Heart left ventricle (tissue), 16 donors: ENCODE measurements around the gene HIC1. TPM values are rescaled to one million over a fixed set of nuclear protein-coding genes. Genes with fewer than 3 reads are reported as not detected.

Experiments used
- ATAC-seq, 4 donors: fragments of 200-7000 bp; cut with Tn5 transposase; one replicate each; pipeline ENCODE4 v1.9.1; 2020 to 2022; ENCODE audit warnings: moderate library complexity in 4 of 4, mild to moderate bottlenecking in 3 of 4, moderate number of reproducible peaks in 1 of 4
- DNase-seq, 5 donors: peaks; one replicate each; pipeline ENCODE4 v3.0.0-alpha.2; 2020
- H3K27ac ChIP-seq, 12 donors: fragments of 200-600 bp; sonication (generic) in 4 of 12; one replicate each; pipeline versions ENCODE4 v1.5.0 to v1.8.0; 2016 to 2022; ENCODE audit warnings: mild to moderate bottlenecking in 2 of 12
- H3K27me3 ChIP-seq, 9 donors: fragments of 200-600 bp; sonication (generic) in 2 of 9; one replicate each; pipeline versions ENCODE4 v1.5.1 to v1.8.0; 2016 to 2022; ENCODE audit warnings: mild to moderate bottlenecking in 3 of 9
- H3K36me3 ChIP-seq, 9 donors: fragments of 200-600 bp; sonication (generic) in 2 of 9; one replicate each; pipeline versions ENCODE4 v1.5.0 to v1.8.0; 2018 to 2022; ENCODE audit warnings: mild to moderate bottlenecking in 2 of 9
- H3K4me1 ChIP-seq, 12 donors: fragments of 200-600 bp; sonication (generic) in 4 of 12; one replicate each; pipeline versions ENCODE4 v1.5.0 to v1.8.0; 2016 to 2022; ENCODE audit warnings: mild to moderate bottlenecking in 3 of 12
- H3K4me3 ChIP-seq, 12 donors: fragments of 200-600 bp; sonication (generic) in 4 of 12; one replicate each; pipeline versions ENCODE4 v1.5.0 to v1.8.0; 2017 to 2022; ENCODE audit warnings: mild to moderate bottlenecking in 9 of 12, moderate library complexity in 4 of 12
- H3K9me3 ChIP-seq, 12 donors: fragments of 200-600 bp; sonication (generic) in 4 of 12; one replicate each; pipeline versions ENCODE4 v1.5.0 to v1.8.0; 2016 to 2022; ENCODE audit warnings: mild to moderate bottlenecking in 1 of 12
- POLR2A ChIP-seq, 2 donors: fragments of 450-650 bp; IDR thresholded peaks; one replicate each; pipeline ENCODE4 v1.6.1; 2017; ENCODE audit warnings: antibody characterized with exemption in 2 of 2, mild to moderate bottlenecking in 2 of 2, moderate library complexity in 2 of 2
- WGBS, 4 donors: extraction: QIAGEN DNeasy Blood & Tissue Kit in 2 of 4; methylation state at CpG; one replicate each; pipeline versions ENCODE4 v1.1.5 to v1.1.7; 2013 to 2018; 5-methylcytosine and 5-hydroxymethylcytosine counted together
- intact Hi-C, 10 donors: fragments of 100-400 bp; cut with DNase I; formaldehyde crosslinking; loops; one replicate each; pipeline versions ENCODE4 v1.11.1 to v1.14.2; 2022
- polyA plus RNA-seq, 2 donors: library from polyadenylated mRNA; stranded (reverse); fragments of 200-250 nt; gene quantifications; one replicate each; pipeline ENCODE4 v1.2.3, GENCODE V29; 2013
- total RNA-seq, 9 donors: library from RNA; depleted of rRNA in 2 of 9; stranded (reverse); fragments of >200 nt in 2 of 9; fragmentation: NEBNext Ultra II Directional in 3 of 9; extraction: Animal tissue kit (Norgen Biotek cat#: 25700) in 3 of 9; gene quantifications; one replicate each; pipeline versions ENCODE4 v1.1.0 to v1.2.4, GENCODE V29; 2016 to 2023
- TF ChIP-seq, protein P1 (sequence below), 12 donors: fragments of 200-600 bp; sonication (generic) in 4 of 12; IDR thresholded peaks; one replicate each; pipeline versions ENCODE4 v1.5.0 to v1.8.0; 2018 to 2022; ENCODE audit warnings: antibody characterized with exemption in 12 of 12, mild to moderate bottlenecking in 5 of 12
- donor health status: ischemic (EF 13 %, LVEDD 7.1; RV severe dilation, severe dysfunction).
- donor health status: healthy with polysubstance abuse.
- donor health status: DM: no; HTN: yes; CAD: no.
- donor health status: DM: no; HTN: no; CAD: no.
- donor health status: ischemic (EF 25% LVEDD 6.9; RV normal size, moderate dysfunction).
- donor health status: ischemic (EF 25% LVEDD 5.7; RV mildly dilated, moderate dysfunction).
- donor health status: healthy.
- donor health status: DM: yes; HTN: yes; CAD: no.
- donor health status: ischemic (EF 35%, LVEDD 5.7; RV mildly dilated, moderate dysfunction).
- donor health status: nonischemic (EF 11% LVEDD 7.7; RV severe dilation, severe dysfunction).
- donor health status: DM: yes; HTN: yes; CAD: no.
- donor health status: PGD.
- donor health status: ischemic (EF 29% LVEDD 5.4; RV normal size, mild dysfunction).
- donor health status: nonischemic (EF 23%, LVEDD 6.1; RV moderate dilation, normal function).

HIC1 gene
- total and polyA plus RNA-seq, 11 donors, result 8.3 to 29.6 (median 14.2) TPM

DNA sequence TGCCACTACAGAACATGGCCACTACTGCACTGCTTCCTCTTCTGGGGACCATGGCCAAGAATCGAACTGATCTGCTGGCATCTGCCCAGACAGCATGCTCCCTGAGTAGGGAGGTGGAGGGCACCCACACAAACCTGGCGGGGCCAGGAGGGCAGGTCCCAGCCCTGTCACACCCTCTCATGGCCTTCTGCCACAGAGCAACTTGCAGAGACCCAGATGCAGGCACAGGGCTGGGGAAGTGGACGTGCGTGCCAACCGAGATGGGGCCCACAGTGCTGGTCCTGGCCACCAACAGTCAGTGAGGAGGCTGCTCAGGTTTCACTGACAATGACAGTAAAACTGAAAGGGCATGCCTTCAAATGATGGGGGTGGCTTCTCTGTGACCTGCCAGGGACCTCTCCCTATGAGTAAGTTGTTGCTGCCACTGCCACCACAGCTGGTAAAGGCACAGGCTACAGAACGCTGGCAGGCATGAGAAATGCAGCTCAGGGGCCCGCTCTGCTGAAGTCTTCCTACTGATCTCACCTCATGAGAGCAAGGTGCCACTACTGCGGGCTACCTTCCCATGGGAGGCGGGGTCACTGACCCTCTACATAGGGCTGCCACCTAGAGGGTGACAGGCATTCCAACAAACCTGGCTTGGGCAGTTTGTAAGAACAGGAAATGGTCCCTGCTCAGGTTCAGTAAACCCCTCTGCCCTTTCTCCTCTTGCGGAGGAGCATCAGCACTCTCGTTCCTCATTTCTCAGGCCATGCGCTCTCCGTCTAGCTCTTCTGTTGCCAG, 15.5 kb downstream of the HIC1 start:
- H3K27ac ChIP-seq, result peak overlapping the region; percentile 66 to 98 (median 86)
- no peaks in the 10 kb centered on the region for H3K9me3 ChIP-seq
- DNase-seq (no peak), ATAC-seq (no peak)
- H3K4me1 ChIP-seq, result peaks cover 12 to 93% (median 75%) of the 10 kb centered on the region in 12 donors
- peaks cover 0 to 26% (median 4%) of the 10 kb centered on the region in 9 donors for H3K36me3 ChIP-seq
- 85 to 88% (median 86%) methylated on average over 13 of the region's 13 CpGs for WGBS, 4 donors
- H3K27me3 ChIP-seq, result no peaks in the 10 kb centered on the region
- H3K4me3 ChIP-seq, result no peak overlapping the region
- intact Hi-C loops, result no loop called here
- TF ChIP-seq, protein P1, sequence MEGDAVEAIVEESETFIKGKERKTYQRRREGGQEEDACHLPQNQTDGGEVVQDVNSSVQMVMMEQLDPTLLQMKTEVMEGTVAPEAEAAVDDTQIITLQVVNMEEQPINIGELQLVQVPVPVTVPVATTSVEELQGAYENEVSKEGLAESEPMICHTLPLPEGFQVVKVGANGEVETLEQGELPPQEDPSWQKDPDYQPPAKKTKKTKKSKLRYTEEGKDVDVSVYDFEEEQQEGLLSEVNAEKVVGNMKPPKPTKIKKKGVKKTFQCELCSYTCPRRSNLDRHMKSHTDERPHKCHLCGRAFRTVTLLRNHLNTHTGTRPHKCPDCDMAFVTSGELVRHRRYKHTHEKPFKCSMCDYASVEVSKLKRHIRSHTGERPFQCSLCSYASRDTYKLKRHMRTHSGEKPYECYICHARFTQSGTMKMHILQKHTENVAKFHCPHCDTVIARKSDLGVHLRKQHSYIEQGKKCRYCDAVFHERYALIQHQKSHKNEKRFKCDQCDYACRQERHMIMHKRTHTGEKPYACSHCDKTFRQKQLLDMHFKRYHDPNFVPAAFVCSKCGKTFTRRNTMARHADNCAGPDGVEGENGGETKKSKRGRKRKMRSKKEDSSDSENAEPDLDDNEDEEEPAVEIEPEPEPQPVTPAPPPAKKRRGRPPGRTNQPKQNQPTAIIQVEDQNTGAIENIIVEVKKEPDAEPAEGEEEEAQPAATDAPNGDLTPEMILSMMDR (IDR thresholded peaks at IDR 0.05), result no peak
- TF ChIP-seq POLR2A (IDR thresholded peaks at IDR 0.05), result no peak

DNA sequence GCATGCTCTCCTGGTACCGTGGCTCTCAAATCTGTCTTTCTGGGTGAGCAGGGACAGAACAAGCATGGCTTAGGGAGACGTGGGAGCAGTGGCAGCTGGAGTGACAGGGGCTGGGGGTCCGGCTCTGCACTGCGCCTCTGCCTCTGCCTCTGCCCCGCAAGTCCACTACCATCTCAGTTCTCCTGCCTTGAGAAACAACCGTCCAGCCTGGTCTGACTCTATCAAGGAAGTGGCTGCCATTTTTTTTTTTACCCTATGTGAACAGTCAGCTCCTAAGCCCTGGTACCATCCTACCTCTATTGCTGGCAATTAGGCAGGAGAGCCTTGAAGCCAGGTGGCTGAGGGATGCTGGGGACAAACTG, 16.1 kb downstream of the HIC1 start:
- ATAC-seq, result no peak
- 87 to 93% (median 89%) methylated on average over 6 of the region's 6 CpGs for WGBS, 4 donors
- H3K36me3 ChIP-seq, result peaks cover 0 to 20% (median 2%) of the 10 kb centered on the region in 9 donors
- no peak overlapping the region for H3K4me3 ChIP-seq
- peaks cover 16 to 93% (median 75%) of the 10 kb centered on the region in 12 donors for H3K4me1 ChIP-seq
- no peak for TF ChIP-seq POLR2A (IDR thresholded peaks at IDR 0.05)
- TF ChIP-seq, protein P1 (IDR thresholded peaks at IDR 0.05), result no peak
- H3K9me3 ChIP-seq, result no peaks in the 10 kb centered on the region
- H3K27me3 ChIP-seq, result no peaks in the 10 kb centered on the region
- no peak for DNase-seq
- H3K27ac ChIP-seq, result peak overlapping the region; percentile 66 to 98 (median 86)
- intact Hi-C loops, result no loop called here

DNA sequence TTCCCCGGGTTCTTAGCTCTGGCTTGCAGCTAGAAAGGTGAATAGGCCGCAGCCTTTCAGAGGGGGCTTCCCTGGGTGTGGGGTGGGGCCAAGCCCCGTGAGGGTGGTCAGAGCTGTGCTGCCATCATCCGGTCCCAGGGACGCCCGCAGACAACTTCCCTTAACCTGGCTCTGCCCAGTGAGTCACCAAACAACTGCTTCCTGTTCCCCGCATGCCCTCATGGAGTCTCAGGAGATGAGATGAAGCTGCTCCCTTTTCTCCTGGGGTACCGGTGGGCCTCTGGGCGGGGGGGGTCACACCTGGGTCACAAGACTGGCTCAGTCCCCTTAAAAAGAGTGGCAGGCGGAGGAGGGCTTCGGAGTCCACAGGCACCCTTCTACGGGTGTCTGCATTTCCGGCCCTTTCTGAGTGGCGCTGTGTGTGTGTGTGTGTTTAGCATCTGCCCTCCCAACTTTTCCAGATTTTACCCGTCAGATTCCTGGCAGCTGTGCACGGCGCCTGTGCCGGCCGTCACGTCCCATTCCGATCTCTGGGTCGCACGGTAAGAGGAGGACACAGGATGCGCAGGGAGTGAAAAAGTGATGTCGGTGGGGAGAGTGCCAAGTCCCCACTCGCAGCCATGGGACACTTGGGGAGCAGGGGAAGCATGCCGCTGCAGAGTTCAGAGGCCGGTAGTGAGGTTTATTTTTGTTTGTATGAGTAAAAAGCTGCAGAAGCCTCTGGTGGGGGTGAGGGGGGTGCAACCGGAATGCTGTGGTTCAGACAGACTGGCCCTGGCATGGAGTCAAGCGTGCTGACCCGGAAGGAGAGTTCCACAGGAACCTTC, 16.8 kb downstream of the HIC1 start:
- ATAC-seq (peak in 3 of 4 donors; percentile 30 to 53 (median 46)), DNase-seq (peak in 4 of 5 donors; percentile 73 to 86 (median 83))
- Histone ChIP-seq H3K9me3 (no peaks in the 10 kb centered on the region), H3K27me3 (no peaks in the 10 kb centered on the region), H3K27ac (peak overlapping the region; percentile 66 to 98 (median 86)), H3K4me3 (no peak overlapping the region), H3K4me1 (peaks cover 16 to 94% (median 76%) of the 10 kb centered on the region in 12 donors), H3K36me3 (peaks cover 0 to 25% (median 2%) of the 10 kb centered on the region in 9 donors)
- TF ChIP-seq, protein P1 (IDR thresholded peaks at IDR 0.05), result no peak
- TF ChIP-seq POLR2A (IDR thresholded peaks at IDR 0.05), result no peak
- WGBS, 4 donors, result 48 to 61% (median 54%) methylated on average over 24 to 31 of the region's 31 CpGs
- intact Hi-C loops, result no loop called here

DNA sequence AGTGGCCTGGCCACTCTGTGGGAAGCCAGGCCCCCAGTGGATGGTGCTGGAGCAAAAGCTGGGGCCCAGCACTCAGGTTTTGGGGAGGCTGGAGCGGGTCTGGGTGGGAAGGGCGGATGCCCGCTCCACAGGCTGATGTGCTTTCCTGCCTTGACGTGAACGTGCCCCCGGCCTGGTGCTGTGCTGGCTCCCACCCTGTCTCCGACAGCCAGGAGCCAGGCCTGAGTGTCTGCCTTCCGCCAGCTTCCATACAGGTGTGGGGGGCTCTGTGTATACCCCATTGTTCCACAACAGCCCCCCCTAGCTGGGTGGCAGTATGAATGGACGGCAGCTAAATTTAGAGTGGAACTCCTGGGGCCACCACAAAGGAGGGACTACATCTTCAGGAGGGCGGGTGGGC, 20.0 kb downstream of the HIC1 start:
- Histone ChIP-seq H3K4me3 (no peak overlapping the region), H3K4me1 (peaks cover 16 to 80% (median 59%) of the 10 kb centered on the region in 12 donors), H3K36me3 (peaks cover 0 to 40% (median 30%) of the 10 kb centered on the region in 9 donors), H3K9me3 (no peaks in the 10 kb centered on the region), H3K27ac (peak overlapping the region; percentile 81 to 98 (median 86)), H3K27me3 (no peaks in the 10 kb centered on the region)
- ATAC-seq (peak in 3 of 4 donors; percentile 11 to 30 (median 21)), DNase-seq (peak in 2 of 5 donors; percentile 59 to 61)
- intact Hi-C loops, result no loop called here
- TF ChIP-seq POLR2A (IDR thresholded peaks at IDR 0.05), result no peak
- TF ChIP-seq, protein P1 (IDR thresholded peaks at IDR 0.05), result peak in 1 of 12 donors; percentile 9
- WGBS, 4 donors, result 34 to 55% (median 45%) methylated on average over 3 to 10 of the region's 10 CpGs
